HG03060 (cell line): Measurements from ENCODE around the gene SENP8.

Source experiments
- ATAC-seq: cut with Tn5 transposase; IDR thresholded peaks from one replicate; pipeline ENCODE4 v1.9.1; 2021; ENCODE audit warnings: low read depth, moderate number of reproducible peaks; ENCODE audit not compliant: unreplicated experiment

Gene SENP8

DNA sequence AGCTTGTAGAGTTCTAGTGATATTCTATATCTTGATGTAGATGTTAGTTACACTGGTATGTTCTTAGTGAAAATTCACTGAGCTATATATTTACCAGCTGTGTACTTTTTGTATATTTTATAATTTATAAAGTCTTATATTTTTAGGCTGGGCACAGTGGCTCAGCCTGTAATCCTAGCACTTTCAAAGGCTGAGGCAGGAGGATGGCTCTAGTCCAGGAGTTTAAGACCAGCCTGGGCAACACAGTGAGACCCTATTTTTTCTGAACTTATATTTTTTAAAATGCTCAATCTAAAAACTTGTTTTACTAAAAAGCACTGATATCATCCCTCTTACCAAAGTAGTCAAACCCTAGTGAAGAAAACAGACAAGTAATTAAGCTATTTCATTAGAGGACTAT lies 5.4 kb upstream of the SENP8 start:
- ATAC-seq: no peak

DNA sequence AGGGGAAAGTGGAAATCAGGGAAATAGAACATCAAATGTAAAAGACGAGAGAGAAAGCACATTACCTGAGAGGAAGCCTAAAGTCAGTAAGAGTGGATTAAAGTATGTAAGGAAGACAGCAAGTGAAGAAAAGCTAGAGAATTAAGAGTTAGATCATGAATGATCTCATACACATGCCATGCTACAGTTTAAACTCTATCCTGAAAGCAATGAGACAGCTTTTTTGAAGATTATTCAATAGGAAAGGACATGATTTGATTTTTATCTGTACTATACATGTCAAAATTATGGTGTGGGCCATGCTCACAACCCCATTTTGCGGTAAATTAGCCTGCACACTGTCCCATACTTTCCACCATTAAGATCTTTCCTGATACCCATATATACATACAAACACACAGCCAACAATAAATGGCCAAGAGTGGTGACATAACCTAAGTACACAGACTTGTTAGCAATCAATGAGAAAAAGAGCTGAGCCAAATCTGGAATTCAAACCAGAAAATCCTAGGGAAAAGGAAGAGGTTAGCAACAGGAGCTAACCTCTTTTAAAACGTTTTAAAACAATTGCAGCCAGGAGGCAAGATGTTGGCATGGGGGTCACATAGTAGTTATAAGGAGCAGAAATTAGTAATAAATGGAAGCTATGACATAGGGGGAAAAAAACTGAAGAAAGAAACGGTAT lies 4.7 kb upstream of the SENP8 start:
- ATAC-seq: no peak

- ATAC-seq: no peak
Observed at GRCh38 chr15:72116731-72117485, 1.3 kb upstream of the SENP8 start.

DNA sequence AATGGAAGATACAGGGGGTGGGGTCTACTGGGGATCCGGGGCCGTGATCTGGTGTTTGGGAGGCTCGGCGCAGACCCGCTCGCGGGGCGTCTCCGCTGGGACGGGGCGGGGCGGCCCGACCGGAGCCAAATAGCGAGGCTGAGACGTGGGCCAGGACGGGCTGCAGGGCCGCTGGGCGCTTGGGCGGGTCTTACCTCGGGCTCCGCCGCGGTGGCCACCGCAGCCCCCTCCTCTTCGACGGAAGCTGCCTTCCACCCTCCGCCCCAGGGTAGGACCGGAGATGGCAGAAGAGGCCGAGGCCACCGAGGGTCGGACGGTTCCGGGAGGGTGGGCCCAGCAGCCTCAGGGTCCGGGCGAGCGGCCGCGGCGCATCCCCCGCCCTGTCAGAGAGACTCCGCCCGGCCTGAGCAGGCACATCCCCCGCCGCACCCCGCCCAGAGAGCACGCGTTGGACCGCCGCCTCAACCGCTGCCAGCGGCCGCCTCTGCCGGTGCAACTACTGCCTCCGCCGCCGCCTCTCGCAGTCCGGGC lies 652 bp upstream of the SENP8 start:
- ATAC-seq: peak; percentile 25

- no peak for ATAC-seq
Observed at GRCh38 chr15:72124218-72124617, 6.0 kb downstream of the SENP8 start.

- no peak for ATAC-seq
Observed at GRCh38 chr15:72127724-72128322, 9.6 kb downstream of the SENP8 start.

GRCh38 chr15:72128359-72128758 lies 10.2 kb downstream of the SENP8 start:
- no peak for ATAC-seq

- ATAC-seq: no peak
Observed at GRCh38 chr15:72130272-72130671, 12.1 kb downstream of the SENP8 start.

DNA sequence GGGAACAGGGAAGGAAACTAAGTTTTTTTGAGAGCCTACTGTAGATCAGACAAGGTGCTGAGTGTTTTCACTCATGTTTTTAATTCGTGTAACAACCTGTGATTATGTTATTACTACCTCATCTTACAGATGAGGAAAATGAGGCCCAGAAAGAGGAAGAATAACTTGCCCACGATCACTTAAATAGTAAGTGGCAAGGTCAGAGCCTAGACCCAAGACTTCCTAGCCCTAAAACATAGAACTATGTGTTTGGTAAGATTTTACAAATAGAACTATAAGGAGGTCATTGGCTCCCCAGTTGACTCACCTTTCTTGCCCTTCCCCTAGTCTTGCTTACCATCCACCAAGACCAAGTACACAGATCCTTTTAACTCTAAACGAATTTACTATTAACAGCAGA lies 13.7 kb downstream of the SENP8 start:
- ATAC-seq: no peak

- ATAC-seq: no peak
Observed at GRCh38 chr15:72133211-72133610, 15.0 kb downstream of the SENP8 start.

DNA sequence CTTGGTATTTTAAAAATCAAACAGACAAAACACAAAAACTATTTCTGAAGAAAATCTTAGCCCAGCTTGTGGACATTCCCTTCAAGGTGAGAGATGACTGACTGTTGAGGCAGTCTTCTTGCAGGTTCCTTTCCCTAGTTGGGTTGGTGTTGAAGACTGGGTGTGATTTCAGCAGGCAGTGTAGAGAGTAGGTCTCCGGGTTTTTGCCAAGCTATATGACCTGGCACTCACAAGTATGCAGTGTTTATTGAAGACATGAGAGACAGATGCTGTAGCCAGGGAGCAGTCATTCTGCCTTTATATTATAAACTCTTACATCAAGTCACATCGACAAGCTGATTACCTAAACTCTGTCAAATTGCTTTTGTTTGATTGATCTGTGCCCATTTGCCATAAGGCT lies 17.5 kb downstream of the SENP8 start:
- no peak for ATAC-seq

DNA sequence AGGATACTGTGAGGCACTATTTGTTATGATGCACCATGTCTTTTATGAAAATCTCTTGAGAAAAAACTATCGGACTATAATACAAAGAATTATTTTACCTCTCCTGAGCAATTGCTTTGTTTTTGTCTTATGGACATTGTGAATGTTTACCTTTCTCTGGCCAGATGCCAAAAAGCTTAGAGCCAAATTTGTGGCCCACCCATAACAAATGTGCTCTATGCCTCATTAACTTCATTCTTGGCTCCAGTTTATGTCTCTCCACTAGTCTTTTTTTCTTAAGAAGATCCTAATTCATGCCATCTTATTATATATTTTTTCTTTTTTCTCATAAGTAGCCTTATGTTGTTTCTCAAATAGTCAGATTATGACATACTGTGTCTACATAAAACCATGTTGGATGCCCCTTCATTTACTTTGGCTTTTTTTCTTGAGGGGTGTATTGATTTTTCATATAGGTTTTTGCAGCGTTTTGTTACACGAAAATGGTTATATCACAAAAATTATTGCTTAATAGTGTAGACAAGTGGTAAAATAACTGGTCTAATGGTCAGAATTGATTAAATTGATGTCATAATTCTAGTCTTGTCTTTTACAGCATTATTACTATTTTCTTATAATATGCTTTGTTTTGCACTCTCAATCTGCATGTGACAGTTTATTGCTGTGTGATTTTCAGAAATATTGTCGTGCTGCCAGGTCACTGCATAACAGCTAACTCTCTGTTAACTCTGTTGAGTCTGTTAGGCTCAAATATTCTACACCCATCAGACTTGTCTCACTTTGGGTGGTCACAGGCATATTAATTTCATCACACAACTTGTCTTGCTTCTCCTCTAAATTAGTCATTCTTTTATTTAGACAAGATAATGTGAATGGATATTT lies 18.2 kb downstream of the SENP8 start:
- no peak for ATAC-seq

DNA sequence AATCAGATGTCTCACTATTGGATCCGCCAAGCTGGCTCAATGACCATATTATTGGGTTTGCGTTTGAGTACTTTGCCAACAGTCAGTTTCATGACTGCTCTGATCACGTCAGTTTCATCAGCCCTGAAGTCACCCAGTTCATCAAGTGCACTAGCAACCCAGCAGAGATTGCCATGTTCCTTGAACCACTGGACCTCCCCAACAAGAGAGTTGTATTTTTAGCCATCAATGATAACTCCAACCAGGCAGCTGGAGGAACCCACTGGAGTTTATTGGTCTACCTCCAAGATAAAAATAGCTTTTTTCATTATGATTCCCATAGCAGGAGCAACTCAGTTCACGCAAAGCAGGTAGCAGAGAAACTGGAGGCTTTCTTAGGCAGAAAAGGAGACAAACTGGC lies 21.5 kb downstream of the SENP8 start:
- no peak for ATAC-seq

GRCh38 chr15:72140088-72140487 lies 21.9 kb downstream of the SENP8 start:
- ATAC-seq: no peak

GRCh38 chr15:72141171-72142084 lies 23.2 kb downstream of the SENP8 start:
- peak; percentile 94 for ATAC-seq

GRCh38 chr15:72146221-72146620 lies 28.0 kb downstream of the SENP8 start:
- no peak for ATAC-seq

DNA sequence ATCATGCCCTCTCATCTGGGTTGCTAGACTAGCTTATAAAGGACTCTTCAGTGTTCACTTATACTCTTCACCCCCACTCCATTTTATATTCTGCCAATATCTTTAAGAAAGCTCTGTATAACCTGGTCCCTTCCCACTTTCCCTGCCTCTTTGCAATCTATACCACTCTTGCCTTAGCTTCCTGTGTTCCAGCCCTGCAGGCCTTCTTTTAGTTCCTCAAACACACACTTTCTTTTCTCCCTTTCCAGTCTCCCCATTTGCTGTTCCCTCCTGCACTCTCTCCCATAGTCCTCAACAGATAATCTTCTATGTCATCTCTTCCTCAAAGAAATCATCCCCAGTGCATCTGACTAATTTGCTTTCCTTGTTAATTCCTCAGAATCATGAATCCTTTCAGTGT lies 28.7 kb downstream of the SENP8 start:
- ATAC-seq: no peak

DNA sequence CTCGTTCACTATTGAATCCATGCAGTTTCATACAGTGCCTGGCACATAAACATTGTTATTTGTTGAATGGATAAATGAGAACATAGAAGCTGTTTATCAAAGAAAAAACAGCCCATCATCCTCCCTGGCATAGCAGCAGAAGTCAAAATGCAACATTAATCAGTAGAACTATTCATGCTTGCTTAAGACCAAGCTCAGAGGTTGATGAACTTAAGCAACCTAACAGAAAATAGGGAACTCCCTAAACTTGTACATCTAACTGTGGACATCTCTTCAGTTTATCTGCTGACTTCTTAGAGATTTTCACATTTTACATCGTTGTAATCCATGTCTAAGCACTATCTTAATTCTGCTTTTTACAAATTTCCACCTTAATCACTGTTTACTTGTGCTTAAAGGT lies 29.2 kb downstream of the SENP8 start:
- no peak for ATAC-seq

DNA sequence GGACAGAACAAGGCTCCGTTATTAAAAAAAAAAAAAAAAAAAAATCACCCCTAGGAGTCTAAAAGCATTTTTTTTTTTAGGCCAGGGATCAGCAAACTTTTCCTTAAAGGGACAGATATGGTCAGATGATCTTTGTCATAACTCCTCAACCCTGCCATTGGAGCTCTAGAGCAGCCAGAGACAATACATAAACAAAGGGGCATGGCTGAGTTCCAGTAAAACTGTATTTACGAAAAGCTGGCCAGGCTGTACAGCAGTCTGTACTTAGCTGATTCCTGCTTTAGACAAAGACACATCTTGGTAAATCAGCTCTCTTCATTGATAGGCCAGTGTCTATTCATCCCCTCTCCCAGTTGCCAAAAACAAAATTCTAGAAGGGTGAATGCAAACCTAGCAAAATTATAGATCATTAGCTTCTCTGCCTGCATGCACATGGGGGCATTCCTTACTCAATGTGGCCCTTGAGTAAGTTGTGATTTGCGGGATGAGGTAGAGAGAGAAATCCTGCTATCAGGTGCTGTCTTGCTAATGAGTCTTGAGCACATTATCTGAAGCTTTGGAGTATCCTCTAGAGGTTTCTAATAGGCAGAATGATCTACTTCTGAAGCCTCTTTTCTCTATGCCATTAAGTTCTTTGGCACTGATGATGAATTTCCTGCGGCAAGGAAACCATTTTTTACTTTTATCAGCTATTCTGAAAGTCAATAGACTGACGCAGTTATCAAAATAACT lies 35.2 kb downstream of the SENP8 start:
- no peak for ATAC-seq
